AG04449 (cell line): ENCODE measurements around the gene ETV6.

Source experiments
- CTCF ChIA-PET: fragments of 350-600 bp; formaldehyde crosslinking; extraction: SDS; loops from one replicate; lab custom pipeline; 2021; ENCODE audit warnings: antibody characterized with exemption; lab: Yijun Ruan, JAX
- POLR2A ChIA-PET: fragments of 400-600, 350-600 bp; formaldehyde crosslinking; extraction: SDS; loops from one replicate; lab custom pipeline; 2020; ENCODE audit warnings: antibody characterized with exemption, inconsistent platforms; lab: Yijun Ruan, JAX
- DNase-seq: peaks from one replicate; pipeline ENCODE4 v3.0.0-alpha.2; 2010; ENCODE audit warnings: low read depth, low spot score
- H3K4me3 ChIP-seq: 2 replicates; pipeline ENCODE4 v1.5.1; 2011; ENCODE audit warnings: low read depth, mild to moderate bottlenecking, control low read depth, low read length
- TF ChIP-seq, protein P1 (sequence below): IDR thresholded peaks from one replicate; pipeline ENCODE4 v1.5.1; 2011; ENCODE audit warnings: mild to moderate bottlenecking, moderate library complexity, low read length, control low read depth, inconsistent platforms; ENCODE audit not compliant: insufficient read depth; ENCODE audit errors: missing control alignments

ETV6 gene

GRCh38 chr12:11827091-11828061 lies 177.9 kb downstream of the ETV6 start:
- POLR2A ChIA-PET, result no interaction called here
- TF ChIP-seq, protein P1, sequence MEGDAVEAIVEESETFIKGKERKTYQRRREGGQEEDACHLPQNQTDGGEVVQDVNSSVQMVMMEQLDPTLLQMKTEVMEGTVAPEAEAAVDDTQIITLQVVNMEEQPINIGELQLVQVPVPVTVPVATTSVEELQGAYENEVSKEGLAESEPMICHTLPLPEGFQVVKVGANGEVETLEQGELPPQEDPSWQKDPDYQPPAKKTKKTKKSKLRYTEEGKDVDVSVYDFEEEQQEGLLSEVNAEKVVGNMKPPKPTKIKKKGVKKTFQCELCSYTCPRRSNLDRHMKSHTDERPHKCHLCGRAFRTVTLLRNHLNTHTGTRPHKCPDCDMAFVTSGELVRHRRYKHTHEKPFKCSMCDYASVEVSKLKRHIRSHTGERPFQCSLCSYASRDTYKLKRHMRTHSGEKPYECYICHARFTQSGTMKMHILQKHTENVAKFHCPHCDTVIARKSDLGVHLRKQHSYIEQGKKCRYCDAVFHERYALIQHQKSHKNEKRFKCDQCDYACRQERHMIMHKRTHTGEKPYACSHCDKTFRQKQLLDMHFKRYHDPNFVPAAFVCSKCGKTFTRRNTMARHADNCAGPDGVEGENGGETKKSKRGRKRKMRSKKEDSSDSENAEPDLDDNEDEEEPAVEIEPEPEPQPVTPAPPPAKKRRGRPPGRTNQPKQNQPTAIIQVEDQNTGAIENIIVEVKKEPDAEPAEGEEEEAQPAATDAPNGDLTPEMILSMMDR, result no peak
- no peak for DNase-seq
- H3K4me3 ChIP-seq, result no peak overlapping the region
- CTCF ChIA-PET, result interaction anchor here (1.0 kb wide), 1 partner anchor 206 kb away, joined by 4 read pairs; no protein-coding TSS in a partner anchor

GRCh38 chr12:11829764-11830194 lies 180.3 kb downstream of the ETV6 start:
- TF ChIP-seq, protein P1, result no peak
- POLR2A ChIA-PET, result no interaction called here
- DNase-seq, result no peak
- CTCF ChIA-PET, result interaction anchor here (0.9 kb wide), 1 partner anchor 175 kb away, joined by 3 read pairs; no protein-coding TSS in a partner anchor
- no peak overlapping the region for H3K4me3 ChIP-seq

DNA sequence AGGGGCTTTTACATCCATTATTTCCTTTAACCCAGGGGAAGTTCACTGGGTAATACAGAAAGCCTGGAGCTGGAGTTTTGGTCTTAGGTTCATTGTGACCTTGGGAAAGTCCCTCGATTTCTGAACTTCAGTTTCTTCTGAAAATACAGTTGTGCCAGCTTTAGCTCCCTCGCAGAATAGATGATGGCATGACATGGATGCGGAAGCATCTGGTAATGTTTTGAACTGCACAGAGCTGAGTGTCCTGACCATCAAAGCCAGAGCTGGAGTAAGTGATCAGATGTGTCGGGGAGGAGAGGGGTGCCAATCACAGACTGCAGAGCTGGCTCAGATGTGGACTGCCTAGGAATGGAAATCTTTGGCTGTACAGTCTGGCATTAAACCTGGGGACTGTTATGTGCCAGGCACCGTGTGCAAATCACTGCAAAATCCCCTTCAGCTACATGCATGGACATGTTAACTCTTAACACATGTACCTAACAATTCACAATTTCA lies 180.9 kb downstream of the ETV6 start:
- no peak overlapping the region for H3K4me3 ChIP-seq
- TF ChIP-seq, protein P1, result no peak
- POLR2A ChIA-PET, result interaction anchor here (0.6 kb wide), 1 partner anchor 36 kb away, joined by 4 read pairs; no protein-coding TSS in a partner anchor
- DNase-seq, result no peak
- CTCF ChIA-PET, result interaction anchor here (0.9 to 1.9 kb wide), 2 partner anchors 176 to 203 kb away, joined by 3 to 5 read pairs; no protein-coding TSS in a partner anchor

DNA sequence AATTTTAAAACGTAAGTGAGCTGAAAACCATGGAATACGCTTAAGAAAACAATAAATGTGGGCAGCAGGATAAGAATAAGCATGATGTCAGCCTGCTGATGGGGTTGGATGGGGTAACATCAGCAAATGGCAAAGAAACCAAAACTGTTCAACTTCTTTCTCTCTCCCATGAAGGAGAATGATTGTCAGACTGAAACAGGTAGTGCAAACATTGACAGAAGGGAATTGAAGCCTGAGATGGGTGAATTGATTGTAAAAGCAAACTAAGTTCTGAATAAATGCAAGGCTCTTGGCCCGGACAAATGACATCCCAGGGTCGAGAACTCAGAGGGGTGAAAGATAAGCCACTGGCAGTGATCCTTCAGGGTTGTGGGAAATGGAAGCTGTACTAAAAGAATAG lies 182.6 kb downstream of the ETV6 start:
- TF ChIP-seq, protein P1, result no peak
- no peak overlapping the region for H3K4me3 ChIP-seq
- ChIA-PET CTCF (interaction anchor here (1.9 kb wide), 2 partner anchors 9 to 201 kb away, joined by 4 to 5 read pairs; no protein-coding TSS in a partner anchor), POLR2A (no interaction called here)
- DNase-seq, result no peak

DNA sequence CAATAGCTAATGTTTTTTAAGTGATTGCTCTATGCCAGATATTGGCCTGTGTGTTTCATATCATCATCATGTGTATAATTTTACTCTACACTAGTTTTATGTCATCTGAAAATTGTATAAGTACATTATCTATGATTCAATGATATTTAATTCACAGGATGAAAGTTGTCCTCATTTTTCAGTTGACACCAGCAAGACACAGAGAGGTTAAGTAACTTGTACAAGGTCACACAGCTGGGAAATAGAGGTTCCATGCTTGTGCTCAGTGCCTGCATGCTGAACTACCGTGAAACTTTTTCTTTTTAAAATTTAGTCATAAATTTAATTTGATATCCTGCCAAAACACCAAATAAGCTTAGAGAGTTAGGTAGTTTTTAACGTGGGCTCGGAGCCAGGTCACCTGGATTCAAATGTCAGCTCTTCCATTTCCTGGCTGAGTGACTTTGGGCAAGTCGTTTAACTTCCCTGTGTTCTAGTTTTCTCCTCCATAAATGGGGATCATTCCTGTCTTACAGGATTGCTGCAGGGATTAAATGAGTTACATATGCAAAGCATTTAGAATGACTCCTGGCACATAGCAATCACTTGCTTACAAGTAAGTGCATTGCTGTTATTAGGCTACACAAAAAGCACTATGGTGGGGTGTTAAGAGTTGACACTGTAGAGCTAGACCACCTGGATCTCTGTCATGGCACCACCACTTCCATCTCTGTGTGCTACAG lies 183.9 kb downstream of the ETV6 start:
- TF ChIP-seq, protein P1, result no peak
- ChIA-PET POLR2A (no interaction called here), CTCF (interaction anchor here (0.9 to 2.1 kb wide), 5 partner anchors 8 to 252 kb away, joined by 3 to 9 read pairs (median 4); no protein-coding TSS in a partner anchor)
- no peak for DNase-seq
- H3K4me3 ChIP-seq, result no peak overlapping the region
